ENCODE results near the gene LRTM2. TPM values are rescaled to one million over a fixed set of nuclear protein-coding genes. Genes with fewer than 3 reads are reported as not detected.

The LRTM2 gene
- total RNA-seq, 2 donors from 2014 or later = not detected

- H3K36me3 ChIP-seq (replicated peaks in 1 of 2; ENCODE audit: insufficient read depth in 1 of 2, low read depth in 2 of 2) = no peaks in the 10 kb centered on the region
- TF ChIP-seq CTCF (IDR thresholded peaks at IDR 0.05) (no peak), POLR2A (IDR thresholded peaks at IDR 0.05) (no peak)
- no peak for ATAC-seq
- intact Hi-C loops (cut with DNase I) = no loop called here
- H3K4me3 ChIP-seq = no peak overlapping the region
- no peak for DNase-seq
- 37 to 46% methylated on average over 18 to 27 of the region's 27 CpGs for WGBS, 2 donors
- H3K9me3 ChIP-seq = no peaks in the 10 kb centered on the region
- no peaks in the 10 kb centered on the region for H3K4me1 ChIP-seq
- H3K27me3 ChIP-seq = peaks cover 0 to 8% of the 10 kb centered on the region in 2 donors
- no peak overlapping the region for H3K27ac ChIP-seq
Observed at GRCh38 chr12:1864456-1864855, 44.1 kb downstream of the LRTM2 start.

GRCh38 chr12:1864867-1865266 lies 44.5 kb downstream of the LRTM2 start:
- H3K27ac ChIP-seq = no peak overlapping the region
- H3K9me3 ChIP-seq = no peaks in the 10 kb centered on the region
- intact Hi-C loops (cut with DNase I) = no loop called here
- no peaks in the 10 kb centered on the region for H3K36me3 ChIP-seq (replicated peaks in 1 of 2; ENCODE audit: insufficient read depth in 1 of 2, low read depth in 2 of 2)
- 46 to 49% methylated on average over 2 to 37 of the region's 37 CpGs for WGBS, 2 donors
- no peaks in the 10 kb centered on the region for H3K4me1 ChIP-seq
- DNase-seq = no peak
- no peak overlapping the region for H3K4me3 ChIP-seq
- ATAC-seq = no peak
- H3K27me3 ChIP-seq = peaks cover 0 to 8% of the 10 kb centered on the region in 2 donors
- no peak for TF ChIP-seq POLR2A (IDR thresholded peaks at IDR 0.05)
- no peak for TF ChIP-seq CTCF (IDR thresholded peaks at IDR 0.05)

- TF ChIP-seq CTCF (IDR thresholded peaks at IDR 0.05) (no peak), POLR2A (IDR thresholded peaks at IDR 0.05) (no peak)
- no peak overlapping the region for H3K27ac ChIP-seq
- intact Hi-C loops (cut with DNase I) = no loop called here
- H3K9me3 ChIP-seq = no peaks in the 10 kb centered on the region
- no peaks in the 10 kb centered on the region for H3K4me1 ChIP-seq
- peaks cover 0 to 8% of the 10 kb centered on the region in 2 donors for H3K27me3 ChIP-seq
- no peaks in the 10 kb centered on the region for H3K36me3 ChIP-seq (replicated peaks in 1 of 2; ENCODE audit: insufficient read depth in 1 of 2, low read depth in 2 of 2)
- no peak for DNase-seq
- ATAC-seq = no peak
- H3K4me3 ChIP-seq = no peak overlapping the region
- WGBS, 2 donors = 80 to 81% methylated on average over 31 to 32 of the region's 32 CpGs
Observed at GRCh38 chr12:1865284-1865866, 45.0 kb downstream of the LRTM2 start.

- no peak for DNase-seq
- H3K4me1 ChIP-seq = no peaks in the 10 kb centered on the region
- H3K27ac ChIP-seq = no peak overlapping the region
- intact Hi-C loops (cut with DNase I) = no loop called here
- peaks cover 0 to 8% of the 10 kb centered on the region in 2 donors for H3K27me3 ChIP-seq
- no peak for TF ChIP-seq POLR2A (IDR thresholded peaks at IDR 0.05)
- TF ChIP-seq CTCF (IDR thresholded peaks at IDR 0.05) = no peak
- no peak for ATAC-seq
- no peaks in the 10 kb centered on the region for H3K36me3 ChIP-seq (replicated peaks in 1 of 2; ENCODE audit: insufficient read depth in 1 of 2, low read depth in 2 of 2)
- no peaks in the 10 kb centered on the region for H3K9me3 ChIP-seq
- no peak overlapping the region for H3K4me3 ChIP-seq
- 77 to 83% methylated on average over 10 of the region's 10 CpGs for WGBS, 2 donors
Observed at GRCh38 chr12:1869145-1869544, 48.8 kb downstream of the LRTM2 start.

GRCh38 chr12:1870086-1870485 lies 49.7 kb downstream of the LRTM2 start:
- Histone ChIP-seq H3K4me1 (no peaks in the 10 kb centered on the region), H3K36me3 (replicated peaks in 1 of 2; ENCODE audit: insufficient read depth in 1 of 2, low read depth in 2 of 2) (no peaks in the 10 kb centered on the region), H3K4me3 (no peak overlapping the region), H3K9me3 (no peaks in the 10 kb centered on the region), H3K27ac (no peak overlapping the region), H3K27me3 (no peaks in the 10 kb centered on the region)
- ATAC-seq (no peak), DNase-seq (no peak)
- WGBS, 2 donors = 37 to 51% methylated on average over 7 of the region's 7 CpGs
- TF ChIP-seq POLR2A (IDR thresholded peaks at IDR 0.05) (no peak), CTCF (IDR thresholded peaks at IDR 0.05) (no peak)
- intact Hi-C loops (cut with DNase I) = no loop called here

Measured in body of pancreas (tissue), 4 donors.